ENCODE measurements around the gene MORN1.

GRCh38 chr1:2328676-2329455, 62.5 kb downstream of the MORN1 start:
- TF ChIP-seq NFIC (IDR thresholded peaks at IDR 0.05) (no peak), TAF1 (IDR thresholded peaks at IDR 0.05; ENCODE audit: low read depth) (no peak), MAX (IDR thresholded peaks at IDR 0.05) (no peak), CEBPB (IDR thresholded peaks at IDR 0.05) (no peak), YY1 (IDR thresholded peaks at IDR 0.05; ENCODE audit: low read depth) (no peak), CREB1 (IDR thresholded peaks at IDR 0.05; ENCODE audit: low read depth) (no peak), REST (IDR thresholded peaks at IDR 0.05; ENCODE audit: low read depth) (no peak), EP300 (IDR thresholded peaks at IDR 0.05; ENCODE audit: borderline replicate concordance) (no peak), TCF12 (IDR thresholded peaks at IDR 0.05; ENCODE audit: low read depth) (no peak), TEAD4 (IDR thresholded peaks at IDR 0.05) (no peak)
